NT2/D1 (cell line): Measurements from ENCODE around the gene FBXL19.

ENCODE experiments used
- SUZ12 ChIP-seq: IDR thresholded peaks from 2 replicates; pipeline ENCODE4 v1.6.1; 2011; ENCODE audit not compliant: insufficient read length, insufficient read depth; ENCODE audit errors: extremely low read depth
- YY1 ChIP-seq: IDR thresholded peaks from 2 replicates; pipeline ENCODE4 v1.6.1; 2011; ENCODE audit not compliant: insufficient read length, insufficient read depth

- no peak for TF ChIP-seq YY1
- no peak for TF ChIP-seq SUZ12
Measured at GRCh38 chr16:30874244-30874820, 49.0 kb upstream of the FBXL19 start.
